Vagina (tissue), 2 donors: ENCODE data around the gene CLRN2.

Source experiments
- POLR2A ChIP-seq, 2 donors: fragments of 450-650 bp; IDR thresholded peaks; one replicate each; pipeline ENCODE4 v1.6.1; 2017; ENCODE audit warnings: antibody characterized with exemption in 2 of 2, mild to moderate bottlenecking in 2 of 2, moderate library complexity in 2 of 2
- TF ChIP-seq, protein P1 (sequence below), 3 experiments: fragments of 450-650 bp in 2 of 3; fragments of 200-600 bp in 1 of 3; sonication (generic) in 1 of 3; IDR thresholded peaks; one replicate each; pipeline ENCODE4 v1.5.1; 2017 to 2019; ENCODE audit warnings: antibody characterized with exemption in 3 of 3, mild to moderate bottlenecking in 2 of 3, moderate library complexity in 2 of 3

DNA sequence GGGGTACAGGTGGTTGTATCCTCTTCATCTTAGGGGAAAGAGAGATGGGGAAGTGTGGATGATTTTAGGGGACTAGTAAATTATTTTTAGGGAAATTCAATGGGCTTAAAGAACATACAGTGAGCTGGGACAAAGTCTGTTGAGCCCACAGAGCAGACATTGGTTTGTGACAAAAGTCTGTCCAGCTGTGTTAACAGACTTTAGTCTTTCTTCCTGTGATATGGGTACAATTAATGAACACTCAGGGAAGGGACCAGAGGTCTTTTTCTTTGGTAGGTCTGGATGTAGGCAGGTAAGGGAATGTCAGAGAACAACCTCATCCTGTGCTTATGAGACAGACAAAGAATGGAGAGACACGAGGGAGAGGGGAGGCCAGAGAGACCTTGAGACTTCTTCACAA lies 2.0 kb downstream of the CLRN2 start:
- TF ChIP-seq, protein P1, sequence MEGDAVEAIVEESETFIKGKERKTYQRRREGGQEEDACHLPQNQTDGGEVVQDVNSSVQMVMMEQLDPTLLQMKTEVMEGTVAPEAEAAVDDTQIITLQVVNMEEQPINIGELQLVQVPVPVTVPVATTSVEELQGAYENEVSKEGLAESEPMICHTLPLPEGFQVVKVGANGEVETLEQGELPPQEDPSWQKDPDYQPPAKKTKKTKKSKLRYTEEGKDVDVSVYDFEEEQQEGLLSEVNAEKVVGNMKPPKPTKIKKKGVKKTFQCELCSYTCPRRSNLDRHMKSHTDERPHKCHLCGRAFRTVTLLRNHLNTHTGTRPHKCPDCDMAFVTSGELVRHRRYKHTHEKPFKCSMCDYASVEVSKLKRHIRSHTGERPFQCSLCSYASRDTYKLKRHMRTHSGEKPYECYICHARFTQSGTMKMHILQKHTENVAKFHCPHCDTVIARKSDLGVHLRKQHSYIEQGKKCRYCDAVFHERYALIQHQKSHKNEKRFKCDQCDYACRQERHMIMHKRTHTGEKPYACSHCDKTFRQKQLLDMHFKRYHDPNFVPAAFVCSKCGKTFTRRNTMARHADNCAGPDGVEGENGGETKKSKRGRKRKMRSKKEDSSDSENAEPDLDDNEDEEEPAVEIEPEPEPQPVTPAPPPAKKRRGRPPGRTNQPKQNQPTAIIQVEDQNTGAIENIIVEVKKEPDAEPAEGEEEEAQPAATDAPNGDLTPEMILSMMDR (IDR thresholded peaks at IDR 0.05): no peak
- no peak for TF ChIP-seq POLR2A (IDR thresholded peaks at IDR 0.05)
